K562 (cell line): ENCODE results near the gene FAM111B.
"Not testable (repeated sequence)": the region's sequence is repeated elsewhere in the genome, so short reads cannot be mapped to it uniquely, and the experiment has no call there.

Experiments
- BRF2 ChIP-seq: IDR thresholded peaks from 3 replicates; pipeline ENCODE4 v1.6.1; 2011; ENCODE audit warnings: borderline replicate concordance, mild to moderate bottlenecking; ENCODE audit not compliant: insufficient read length, insufficient read depth
- CTCF ChIP-seq, 3 experiments: IDR thresholded peaks in 2 of 3; conservative IDR thresholded peaks in 1 of 3; 2 replicates each; pipeline ENCODE4 v1.5.1; 2011 to 2012; ENCODE audit warnings: low read length in 3 of 3, mild to moderate bottlenecking in 3 of 3, control low read depth in 2 of 3, improper control_type of control experiment in 1 of 3, inconsistent platforms in 1 of 3, low read depth in 1 of 3, mixed read lengths in 1 of 3, moderate library complexity in 1 of 3; ENCODE audit not compliant: insufficient read depth in 2 of 3
- NFE2 ChIP-seq: IDR thresholded peaks from 2 replicates; pipeline ENCODE4 v1.6.1; 2014; ENCODE audit warnings: antibody characterized with exemption, low read depth
- ZEB2 ChIP-seq: fragments of 450-650 bp; IDR thresholded peaks from 2 replicates; pipeline ENCODE4 v1.6.1; 2016

GRCh38 chr11:59063996-59064727, 42.9 kb upstream of the FAM111B start:
- not testable (repeated sequence) for TF ChIP-seq CTCF (IDR thresholded peaks at IDR 0.05 in 2 of 3, conservative IDR thresholded peaks at IDR 0.05 in 1 of 3; ENCODE audit: insufficient read depth in 2 of 3, low read depth in 1 of 3, low read length in 3 of 3); ZEB2; BRF2; NFE2
